ENCODE results near the gene KRT86. TPM values are rescaled to one million over a fixed set of nuclear protein-coding genes. Genes with fewer than 3 reads are reported as not detected.

Gene KRT86
- total RNA-seq, 1 donor from 2014 or later: 1.1 TPM

DNA sequence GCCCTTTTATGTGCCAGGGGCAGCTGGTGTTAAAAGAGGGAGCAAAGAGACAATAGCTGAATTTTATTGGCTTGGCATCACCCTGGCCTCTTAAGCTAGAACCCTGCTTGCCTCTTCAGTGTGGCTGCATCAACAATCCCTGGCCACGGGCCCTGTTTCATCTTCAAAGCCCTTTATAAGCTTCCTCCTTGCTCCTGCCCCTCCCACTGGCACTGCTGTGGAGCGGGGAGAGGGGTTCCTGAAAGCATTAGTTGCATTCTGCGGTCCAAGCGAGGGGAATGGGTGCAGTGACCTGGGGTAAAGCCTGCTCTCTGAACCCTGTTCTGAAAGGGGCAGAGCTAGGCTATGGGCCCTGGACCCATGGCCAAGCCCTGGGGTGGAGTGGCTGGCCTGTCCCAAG lies 47.0 kb downstream of the KRT86 start:
- H3K9me3 ChIP-seq: no peaks in the 10 kb centered on the region
- no peak overlapping the region for H3K27ac ChIP-seq
- TF ChIP-seq, protein P1, sequence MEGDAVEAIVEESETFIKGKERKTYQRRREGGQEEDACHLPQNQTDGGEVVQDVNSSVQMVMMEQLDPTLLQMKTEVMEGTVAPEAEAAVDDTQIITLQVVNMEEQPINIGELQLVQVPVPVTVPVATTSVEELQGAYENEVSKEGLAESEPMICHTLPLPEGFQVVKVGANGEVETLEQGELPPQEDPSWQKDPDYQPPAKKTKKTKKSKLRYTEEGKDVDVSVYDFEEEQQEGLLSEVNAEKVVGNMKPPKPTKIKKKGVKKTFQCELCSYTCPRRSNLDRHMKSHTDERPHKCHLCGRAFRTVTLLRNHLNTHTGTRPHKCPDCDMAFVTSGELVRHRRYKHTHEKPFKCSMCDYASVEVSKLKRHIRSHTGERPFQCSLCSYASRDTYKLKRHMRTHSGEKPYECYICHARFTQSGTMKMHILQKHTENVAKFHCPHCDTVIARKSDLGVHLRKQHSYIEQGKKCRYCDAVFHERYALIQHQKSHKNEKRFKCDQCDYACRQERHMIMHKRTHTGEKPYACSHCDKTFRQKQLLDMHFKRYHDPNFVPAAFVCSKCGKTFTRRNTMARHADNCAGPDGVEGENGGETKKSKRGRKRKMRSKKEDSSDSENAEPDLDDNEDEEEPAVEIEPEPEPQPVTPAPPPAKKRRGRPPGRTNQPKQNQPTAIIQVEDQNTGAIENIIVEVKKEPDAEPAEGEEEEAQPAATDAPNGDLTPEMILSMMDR (IDR thresholded peaks at IDR 0.05): no peak
- DNase-seq: peak; percentile 26
- no peaks in the 10 kb centered on the region for H3K4me1 ChIP-seq
- no peak overlapping the region for H3K4me3 ChIP-seq
- intact Hi-C loops (cut with DNase I): no loop called here
- no peak for ATAC-seq
- H3K36me3 ChIP-seq: no peaks in the 10 kb centered on the region
- peaks cover 23% of the 10 kb centered on the region for H3K27me3 ChIP-seq

DNA sequence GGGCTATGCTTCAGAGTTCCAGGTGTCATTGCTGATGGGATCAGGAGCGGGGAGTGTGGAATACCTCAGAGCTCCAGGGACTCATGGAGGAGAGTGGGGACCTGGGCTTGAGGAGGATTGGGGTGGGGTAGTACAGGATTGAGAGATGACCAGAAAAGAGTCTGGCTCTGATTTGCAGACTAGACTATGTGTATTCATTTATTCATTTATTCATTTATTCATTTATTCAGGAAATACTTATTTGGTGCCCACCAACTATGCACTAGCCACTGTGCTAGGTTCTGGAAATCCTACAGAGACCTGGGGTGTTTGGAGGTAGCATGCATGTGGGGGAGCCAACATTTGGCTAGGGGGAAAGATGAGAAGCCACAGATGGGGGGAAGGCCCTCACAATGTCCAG lies 47.6 kb downstream of the KRT86 start:
- no peak for ATAC-seq
- DNase-seq: no peak
- Histone ChIP-seq H3K36me3 (no peaks in the 10 kb centered on the region), H3K9me3 (no peaks in the 10 kb centered on the region), H3K27me3 (peaks cover 23% of the 10 kb centered on the region), H3K4me3 (no peak overlapping the region), H3K4me1 (no peaks in the 10 kb centered on the region), H3K27ac (no peak overlapping the region)
- intact Hi-C loops (cut with DNase I): no loop called here
- TF ChIP-seq, protein P1 (IDR thresholded peaks at IDR 0.05): no peak

DNA sequence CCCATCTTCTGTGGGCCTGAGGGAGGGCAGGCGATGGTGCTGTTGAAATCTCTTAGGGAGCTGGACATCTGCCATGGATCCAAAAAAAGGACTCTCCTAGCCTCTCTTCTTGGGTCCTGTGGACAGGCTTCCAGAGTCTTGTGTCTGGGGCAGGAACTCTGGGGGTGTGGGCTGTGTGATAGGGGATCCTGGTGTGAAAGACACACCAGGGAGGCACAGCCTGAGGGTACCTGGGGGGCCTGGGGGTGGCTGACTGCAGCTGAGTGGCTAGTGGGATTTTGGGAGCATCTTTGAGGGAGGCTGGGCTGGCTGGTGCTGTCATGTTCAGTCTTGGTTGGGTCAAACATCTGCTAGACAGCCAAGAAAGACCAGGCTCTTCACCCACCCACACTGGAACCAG lies 48.6 kb downstream of the KRT86 start:
- H3K4me3 ChIP-seq: no peak overlapping the region
- H3K36me3 ChIP-seq: no peaks in the 10 kb centered on the region
- intact Hi-C loops (cut with DNase I): no loop called here
- TF ChIP-seq, protein P1 (IDR thresholded peaks at IDR 0.05): no peak
- H3K9me3 ChIP-seq: no peaks in the 10 kb centered on the region
- ATAC-seq (no peak), DNase-seq (no peak)
- no peaks in the 10 kb centered on the region for H3K4me1 ChIP-seq
- H3K27ac ChIP-seq: no peak overlapping the region
- H3K27me3 ChIP-seq: peaks cover 23% of the 10 kb centered on the region

DNA sequence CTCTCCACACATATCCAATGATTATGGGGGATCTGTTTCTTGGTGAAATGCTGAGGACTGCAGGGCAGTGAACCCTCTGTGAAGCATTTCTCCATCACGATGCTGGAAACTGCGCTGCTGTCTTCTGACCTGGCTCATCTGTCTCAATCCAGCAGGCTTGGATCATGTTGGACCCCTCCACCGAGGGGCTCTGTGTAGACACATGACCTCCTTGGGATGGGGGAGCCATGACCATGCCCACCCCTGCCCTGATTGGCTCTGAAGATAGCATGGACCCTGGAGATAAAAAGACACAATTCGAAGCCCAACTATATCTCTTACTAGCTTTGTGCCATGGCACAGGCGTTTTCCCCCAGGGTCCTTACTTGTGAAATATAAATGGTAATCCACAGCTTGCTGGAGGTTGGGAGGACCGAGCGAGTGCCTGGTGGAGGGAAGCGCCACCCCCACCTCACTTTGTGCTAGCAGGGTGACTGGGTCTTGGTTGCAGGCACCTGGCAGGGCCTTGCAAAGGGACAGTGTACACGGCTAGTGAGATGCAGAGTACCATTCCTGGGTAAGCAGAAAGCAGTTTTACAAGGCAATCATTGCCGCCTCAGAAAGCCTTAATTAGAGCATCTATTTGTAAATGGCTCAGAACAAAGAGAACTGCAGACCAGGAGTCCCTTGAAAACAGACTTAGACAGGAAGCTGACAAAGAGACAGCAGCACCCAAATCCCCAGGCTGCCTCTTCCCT lies 49.1 kb downstream of the KRT86 start:
- ATAC-seq (no peak), DNase-seq (no peak)
- no peaks in the 10 kb centered on the region for H3K9me3 ChIP-seq
- peaks cover 23% of the 10 kb centered on the region for H3K27me3 ChIP-seq
- H3K27ac ChIP-seq: no peak overlapping the region
- H3K4me1 ChIP-seq: no peaks in the 10 kb centered on the region
- no peak overlapping the region for H3K4me3 ChIP-seq
- no peaks in the 10 kb centered on the region for H3K36me3 ChIP-seq
- intact Hi-C loops (cut with DNase I): no loop called here
- TF ChIP-seq, protein P1 (IDR thresholded peaks at IDR 0.05): no peak

DNA sequence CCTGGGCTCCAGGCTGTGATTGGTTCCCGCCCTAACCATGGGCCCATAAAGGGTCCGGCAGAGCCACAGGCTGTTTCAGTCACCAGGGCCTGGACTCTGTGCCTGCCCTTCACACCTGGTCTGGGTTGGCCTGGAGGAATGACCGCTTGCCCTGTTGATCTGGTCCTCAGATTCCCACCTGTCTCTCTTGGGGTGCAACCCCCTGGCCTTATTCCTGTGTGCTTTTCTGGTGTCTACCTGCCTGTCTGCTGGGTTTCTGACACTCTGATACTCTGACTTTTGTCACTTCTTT lies 49.7 kb downstream of the KRT86 start:
- TF ChIP-seq, protein P1 (IDR thresholded peaks at IDR 0.05): no peak
- H3K9me3 ChIP-seq: no peaks in the 10 kb centered on the region
- H3K4me1 ChIP-seq: no peaks in the 10 kb centered on the region
- intact Hi-C loops (cut with DNase I): no loop called here
- H3K27me3 ChIP-seq: peaks cover 21% of the 10 kb centered on the region
- ATAC-seq (no peak), DNase-seq (no peak)
- H3K4me3 ChIP-seq: no peak overlapping the region
- H3K27ac ChIP-seq: no peak overlapping the region
- no peaks in the 10 kb centered on the region for H3K36me3 ChIP-seq
